ENCODE results near the gene FAM124B.

DNA sequence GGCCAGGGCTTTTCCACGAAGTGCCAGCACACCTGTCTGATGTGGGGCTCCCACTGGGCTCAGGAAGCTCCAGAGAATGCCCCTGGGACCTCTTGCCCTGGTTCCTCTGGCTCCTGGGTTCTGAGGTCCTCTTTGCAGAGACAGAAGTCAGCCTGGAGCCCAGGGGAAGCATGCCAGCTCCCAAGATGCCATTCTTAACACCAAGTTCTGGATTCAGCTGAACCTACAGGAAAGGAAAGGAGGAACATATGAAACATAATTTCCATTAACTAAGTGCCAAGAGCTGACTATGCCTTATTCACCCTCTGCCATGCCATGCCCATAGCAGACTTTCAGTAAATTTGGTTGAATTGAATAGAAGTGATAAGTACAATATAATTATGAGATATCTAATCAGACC lies 21.9 kb downstream of the FAM124B start:
- TF ChIP-seq, protein P1, sequence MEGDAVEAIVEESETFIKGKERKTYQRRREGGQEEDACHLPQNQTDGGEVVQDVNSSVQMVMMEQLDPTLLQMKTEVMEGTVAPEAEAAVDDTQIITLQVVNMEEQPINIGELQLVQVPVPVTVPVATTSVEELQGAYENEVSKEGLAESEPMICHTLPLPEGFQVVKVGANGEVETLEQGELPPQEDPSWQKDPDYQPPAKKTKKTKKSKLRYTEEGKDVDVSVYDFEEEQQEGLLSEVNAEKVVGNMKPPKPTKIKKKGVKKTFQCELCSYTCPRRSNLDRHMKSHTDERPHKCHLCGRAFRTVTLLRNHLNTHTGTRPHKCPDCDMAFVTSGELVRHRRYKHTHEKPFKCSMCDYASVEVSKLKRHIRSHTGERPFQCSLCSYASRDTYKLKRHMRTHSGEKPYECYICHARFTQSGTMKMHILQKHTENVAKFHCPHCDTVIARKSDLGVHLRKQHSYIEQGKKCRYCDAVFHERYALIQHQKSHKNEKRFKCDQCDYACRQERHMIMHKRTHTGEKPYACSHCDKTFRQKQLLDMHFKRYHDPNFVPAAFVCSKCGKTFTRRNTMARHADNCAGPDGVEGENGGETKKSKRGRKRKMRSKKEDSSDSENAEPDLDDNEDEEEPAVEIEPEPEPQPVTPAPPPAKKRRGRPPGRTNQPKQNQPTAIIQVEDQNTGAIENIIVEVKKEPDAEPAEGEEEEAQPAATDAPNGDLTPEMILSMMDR (IDR thresholded peaks at IDR 0.05) = no peak
- no peak for TF ChIP-seq ZFX (IDR thresholded peaks at IDR 0.05; ENCODE audit: borderline replicate concordance)

Data from 22Rv1 (cell line).